IMR-90 (cell line): ENCODE results near the gene FAM171A1. TPM values are rescaled to one million over a fixed set of nuclear protein-coding genes. Genes with fewer than 3 reads are reported as not detected.

Experiments used
- ATAC-seq: fragments of 200-7000 bp; cut with Tn5 transposase; 2 replicates; pipeline ENCODE4 v1.9.1; 2020; ENCODE audit warnings: low read depth, mild to moderate bottlenecking, moderate library complexity
- BruUV-seq: library from RNA; stranded (reverse); fragments of 400-500 nt; replicated peaks from 2 replicates; lab custom pipeline; 2021; lab: Mats Ljungman, UMichigan
- CTCF ChIA-PET: fragments of 300-600 bp; formaldehyde crosslinking; extraction: SDS; loops from one replicate; lab custom pipeline; 2021; ENCODE audit warnings: antibody characterized with exemption; lab: Yijun Ruan, JAX
- POLR2A ChIA-PET: fragments of 300-600 bp; sonication (Branson Sonifier 250); formaldehyde crosslinking; loops from one replicate; lab custom pipeline; 2022; ENCODE audit warnings: antibody characterized with exemption; ENCODE audit not compliant: unreplicated experiment; lab: Charles Lee
- DNase-seq: peaks from one replicate; pipeline ENCODE4 v3.0.0; 2013
- H2AFZ ChIP-seq: replicated peaks from 2 replicates; pipeline ENCODE3; 2013; ENCODE audit warnings: low read length, mild to moderate bottlenecking; ENCODE audit not compliant: poor library complexity
- H2AK5ac ChIP-seq: 2 replicates; pipeline ENCODE4 v1.6.1; 2013; ENCODE audit warnings: low read depth, low read length, inconsistent platforms
- H2AK9ac ChIP-seq: replicated peaks from 2 replicates; pipeline ENCODE3; 2013; ENCODE audit warnings: mild to moderate bottlenecking, low read depth, low read length, moderate library complexity; ENCODE audit not compliant: poor library complexity
- H2BK120ac ChIP-seq: 2 replicates; pipeline ENCODE4 v1.6.1; 2013; ENCODE audit warnings: low read depth, low read length, inconsistent platforms
- H2BK15ac ChIP-seq: 3 replicates; pipeline ENCODE4 v1.6.1; 2013; ENCODE audit warnings: low read depth, low read length, inconsistent platforms
- H2BK20ac ChIP-seq: 2 replicates; pipeline ENCODE4 v1.6.1; 2013; ENCODE audit warnings: low read depth, mild to moderate bottlenecking, inconsistent platforms, low read length, moderate library complexity
- H2BK5ac ChIP-seq: 2 replicates; pipeline ENCODE4 v1.6.1; 2013; ENCODE audit warnings: mild to moderate bottlenecking, low read depth, low read length, inconsistent platforms; ENCODE audit not compliant: poor library complexity, severe bottlenecking
- H3K14ac ChIP-seq: replicated peaks from 2 replicates; pipeline ENCODE4 v1.6.1; 2013; ENCODE audit warnings: low read depth, low read length, inconsistent platforms
- H3K18ac ChIP-seq: 2 replicates; pipeline ENCODE4 v1.6.1; 2013; ENCODE audit warnings: low read depth, low read length, control low read depth
- H3K23ac ChIP-seq: 2 replicates; pipeline ENCODE4 v1.6.1; 2013; ENCODE audit warnings: low read depth, low read length, inconsistent platforms
- H3K27ac ChIP-seq: 2 replicates; pipeline ENCODE4 v1.5.1; 2013; ENCODE audit warnings: mild to moderate bottlenecking, control low read depth, low read length; ENCODE audit not compliant: insufficient read depth
- H3K27me3 ChIP-seq: 2 replicates; pipeline ENCODE4 v1.6.1; 2013; ENCODE audit warnings: low read length; ENCODE audit not compliant: control insufficient read depth, insufficient read depth
- H3K36me3 ChIP-seq: 2 replicates; pipeline ENCODE4 v1.6.1; 2013; ENCODE audit warnings: low read length, mixed read lengths; ENCODE audit not compliant: control insufficient read depth, insufficient read depth
- H3K4ac ChIP-seq: 2 replicates; pipeline ENCODE4 v1.6.1; 2013; ENCODE audit warnings: low read depth, low read length, inconsistent platforms
- H3K4me1 ChIP-seq: 2 replicates; pipeline ENCODE4 v1.6.1; 2013; ENCODE audit warnings: low read length, mixed read lengths; ENCODE audit not compliant: control insufficient read depth, insufficient read depth
- H3K4me2 ChIP-seq: 2 replicates; pipeline ENCODE4 v1.6.1; 2013; ENCODE audit warnings: low read depth, mild to moderate bottlenecking, control low read depth, low read length, moderate library complexity
- H3K4me3 ChIP-seq: 2 replicates; pipeline ENCODE4 v1.5.1; 2013; ENCODE audit warnings: low read depth, mild to moderate bottlenecking, control low read depth, low read length, moderate library complexity; ENCODE audit not compliant: insufficient read depth
- H3K56ac ChIP-seq: 2 replicates; pipeline ENCODE4 v1.6.1; 2013; ENCODE audit warnings: low read length, inconsistent platforms; ENCODE audit not compliant: insufficient read depth; ENCODE audit errors: extremely low read depth
- H3K79me1 ChIP-seq, 2 experiments: 2 replicates each; pipeline ENCODE4 v1.6.1; 2013; ENCODE audit warnings: low read length in 2 of 2, inconsistent platforms in 1 of 2, low read depth in 1 of 2
- H3K9ac ChIP-seq: 2 replicates; pipeline ENCODE4 v1.6.1; 2013; ENCODE audit warnings: low read depth, low read length, control low read depth
- H3K9me1 ChIP-seq: 2 replicates; pipeline ENCODE4 v1.6.1; 2013; ENCODE audit warnings: low read length, inconsistent platforms; ENCODE audit not compliant: insufficient read depth
- H3K9me3 ChIP-seq: 2 replicates; pipeline ENCODE4 v1.6.1; 2013; ENCODE audit warnings: low read length; ENCODE audit not compliant: control insufficient read depth, insufficient read depth
- H4K20me1 ChIP-seq: 2 replicates; pipeline ENCODE4 v1.6.1; 2013; ENCODE audit warnings: low read length, inconsistent platforms; ENCODE audit not compliant: insufficient read depth
- H4K5ac ChIP-seq: 2 replicates; pipeline ENCODE4 v1.6.1; 2013; ENCODE audit warnings: mild to moderate bottlenecking, low read depth, low read length, control low read depth
- H4K8ac ChIP-seq, 2 experiments: 2 replicates each; pipeline ENCODE4 v1.6.1; 2013; ENCODE audit warnings: low read depth in 2 of 2, low read length in 2 of 2, control low read depth in 1 of 2, inconsistent platforms in 1 of 2
- H4K91ac ChIP-seq: 2 replicates; pipeline ENCODE4 v1.6.1; 2013; ENCODE audit warnings: low read depth, low read length, inconsistent platforms; ENCODE audit not compliant: insufficient read depth
- BHLHE40 ChIP-seq: fragments of 150-350 bp; IDR thresholded peaks from 2 replicates; pipeline ENCODE4 v1.6.1; 2016; ENCODE audit warnings: mild to moderate bottlenecking, low read depth, low read length
- CEBPB ChIP-seq: IDR thresholded peaks from 2 replicates; pipeline ENCODE4 v1.6.1; 2012; ENCODE audit warnings: low read depth, low read length, improper control_type of control experiment
- CHD1 ChIP-seq: IDR thresholded peaks from 2 replicates; pipeline ENCODE4 v1.6.1; 2012; ENCODE audit warnings: low read depth, low read length, improper control_type of control experiment
- ELK1 ChIP-seq: fragments of 150-350 bp; IDR thresholded peaks from 2 replicates; pipeline ENCODE4 v1.6.1; 2016; ENCODE audit warnings: low read depth, mild to moderate bottlenecking, low read length, moderate library complexity, borderline replicate concordance
- FOS ChIP-seq: fragments of 150-350 bp; IDR thresholded peaks from 2 replicates; pipeline ENCODE4 v1.6.1; 2016; ENCODE audit warnings: low read depth, low read length
- MAZ ChIP-seq: IDR thresholded peaks from 2 replicates; pipeline ENCODE4 v1.6.1; 2012; ENCODE audit warnings: low read depth, mild to moderate bottlenecking, low read length, improper control_type of control experiment, moderate library complexity, borderline replicate concordance
- MXI1 ChIP-seq: IDR thresholded peaks from 2 replicates; pipeline ENCODE4 v1.6.1; 2012; ENCODE audit warnings: low read depth, mild to moderate bottlenecking, low read length, moderate library complexity, borderline replicate concordance
- NFE2L2 ChIP-seq: fragments of 150-350 bp; IDR thresholded peaks from 2 replicates; pipeline ENCODE4 v1.6.1; 2016; ENCODE audit warnings: low read depth, mild to moderate bottlenecking, low read length
- POLR2A ChIP-seq: IDR thresholded peaks from 2 replicates; pipeline ENCODE4 v1.6.1; 2012; ENCODE audit warnings: mild to moderate bottlenecking, low read depth, low read length
- RAD21 ChIP-seq: IDR thresholded peaks from 2 replicates; pipeline ENCODE4 v1.6.1; 2012; ENCODE audit warnings: low read length, improper control_type of control experiment
- RCOR1 ChIP-seq: IDR thresholded peaks from 2 replicates; pipeline ENCODE4 v1.6.1; 2012; ENCODE audit warnings: mild to moderate bottlenecking, low read length, improper control_type of control experiment; ENCODE audit not compliant: insufficient replicate concordance
- RFX5 ChIP-seq: IDR thresholded peaks from 2 replicates; pipeline ENCODE4 v1.8.0; 2012; ENCODE audit warnings: low read depth, mild to moderate bottlenecking, low read length, moderate library complexity
- SMC3 ChIP-seq: fragments of 150-350 bp; IDR thresholded peaks from 2 replicates; pipeline ENCODE4 v1.6.1; 2016; ENCODE audit warnings: low read depth, mild to moderate bottlenecking, antibody characterized with exemption, low read length, moderate library complexity
- WGBS, 2 experiments: methylation state at CpG; one replicate each; pipeline versions ENCODE4 v1.1.5 to v1.1.7; 2013; ENCODE audit warnings: missing lambda C conversion rate in 2 of 2; ENCODE audit not compliant: insufficient read length in 1 of 2; ENCODE audit errors: extremely low coverage in 2 of 2; 5-methylcytosine and 5-hydroxymethylcytosine counted together
- dilution Hi-C: fragments of 300-500 bp; cut with HindIII; formaldehyde crosslinking; loops from one replicate; pipeline ENCODE4 v1.14.3; 2018; ENCODE audit warnings: low sequenced_read_pairs; ENCODE audit not compliant: unreplicated experiment
- in situ Hi-C: fragments of 300-500 bp; cut with MboI; formaldehyde crosslinking; loops from 3 replicates; pipeline ENCODE4 v1.14.3; 2019; ENCODE audit warnings: low sequenced_read_pairs, inconsistent platforms, mixed read lengths
- intact Hi-C: fragments of 100-400 bp; cut with micrococcal nuclease; formaldehyde crosslinking; loops from 2 replicates; pipeline ENCODE4 v1.10.0; 2022
- polyA plus RNA-seq, 3 experiments: library from polyadenylated mRNA; depleted of rRNA; stranded (reverse); fragments of >200 nt; gene quantifications; 2 replicates each; pipeline ENCODE4 v1.2.3, GENCODE V29; 2012; ENCODE audit warnings: low replicate concordance in 1 of 3
- total RNA-seq: library from RNA; depleted of rRNA; stranded (reverse); fragments of >200 nt; gene quantifications from 2 replicates; pipeline ENCODE4 v1.2.3, GENCODE V29; 2012

The FAM171A1 gene
- total and polyA plus RNA-seq, 2 of the 4 experiments (the other 2 are of a cell fraction), result 20.3 to 30.6 TPM

- TF ChIP-seq MXI1 (no peak), RFX5 (no peak)
Measured at GRCh38 chr10:15321431-15322341, 49.4 kb downstream of the FAM171A1 start (continued).

- in situ Hi-C loops (no loop called here), intact Hi-C loops (no loop called here), dilution Hi-C loops (no loop called here)
- no peak overlapping the region for H2BK20ac ChIP-seq
- no peaks in the 10 kb centered on the region for H3K36me3 ChIP-seq
- H3K23ac ChIP-seq, result no peak overlapping the region
- ATAC-seq (no peak), DNase-seq (no peak)
- no peak overlapping the region for H3K14ac ChIP-seq
- no peak overlapping the region for H2AK9ac ChIP-seq
- no peak overlapping the region for H3K27ac ChIP-seq
- no peaks in the 10 kb centered on the region for H3K9me3 ChIP-seq
- no peak overlapping the region for H3K4ac ChIP-seq
- peaks cover 13% of the 10 kb centered on the region; the same call in 1 of the 2 replicates for H4K20me1 ChIP-seq
- no peak overlapping the region for H2BK15ac ChIP-seq
- no peak overlapping the region for H2BK5ac ChIP-seq
- no peak overlapping the region for H3K4me3 ChIP-seq
- H4K5ac ChIP-seq, result no peak overlapping the region
- no peak overlapping the region for H4K8ac ChIP-seq
- H3K4me2 ChIP-seq, result no peak overlapping the region
- ChIA-PET CTCF (no interaction called here), POLR2A (no interaction called here)
- H3K4me1 ChIP-seq, result peaks cover 5% of the 10 kb centered on the region
- no peak overlapping the region for H4K91ac ChIP-seq
- H2AFZ ChIP-seq, result no peak overlapping the region
- peaks cover 13 to 39% of the 10 kb centered on the region in 2 experiments; a peak in 3 of 4 replicates for H3K79me1 ChIP-seq
- no peak overlapping the region for H2BK120ac ChIP-seq
- no peaks in the 10 kb centered on the region for H3K27me3 ChIP-seq
- H3K9me1 ChIP-seq, result peaks cover 3% of the 10 kb centered on the region; the same call in 1 of the 2 replicates
- no CpG with 5 or more reads among the region's 3 CpGs for WGBS, 2 experiments
- no peak overlapping the region for H2AK5ac ChIP-seq
- BruUV-seq, result no TSS peak
- no peak overlapping the region for H3K56ac ChIP-seq
- H3K9ac ChIP-seq, result no peak overlapping the region
- no peak overlapping the region for H3K18ac ChIP-seq
- TF ChIP-seq ELK1 (no peak), MXI1 (no peak), RAD21 (no peak), MAZ (no peak), RCOR1 (no peak), RFX5 (no peak), POLR2A (no peak), FOS (no peak), SMC3 (no peak), CEBPB (no peak), BHLHE40 (no peak), CHD1 (no peak), NFE2L2 (no peak)
Measured at GRCh38 chr10:15320522-15321203, 50.4 kb downstream of the FAM171A1 start.
